DMS53 treated with DMSO at 0.1 percent for 48 hours (cell line): ENCODE measurements around the gene TMTC1.

ENCODE experiments used
- DNase-seq: peaks from one replicate; lab custom pipeline; 2025; ENCODE audit not compliant: unreplicated experiment; lab: John Stamatoyannopoulos, UW

The TMTC1 gene

GRCh38 chr12:29741342-29742241, 42.1 kb downstream of the TMTC1 start:
- DNase-seq = no peak

GRCh38 chr12:29739279-29739991, 44.3 kb downstream of the TMTC1 start:
- no peak for DNase-seq

- no peak for DNase-seq
These were observed 45.4 kb downstream of the TMTC1 start for GRCh38 chr12:29738365-29738764.

GRCh38 chr12:29737644-29738043, 46.1 kb downstream of the TMTC1 start:
- no peak for DNase-seq

GRCh38 chr12:29735604-29736003, 48.1 kb downstream of the TMTC1 start:
- DNase-seq = no peak

- no peak for DNase-seq
These were observed 49.0 kb downstream of the TMTC1 start for GRCh38 chr12:29734734-29735133.

- no peak for DNase-seq
These were observed 49.4 kb downstream of the TMTC1 start for GRCh38 chr12:29734305-29734704.

GRCh38 chr12:29733501-29733900, 50.2 kb downstream of the TMTC1 start:
- DNase-seq = no peak

GRCh38 chr12:29733060-29733459, 50.7 kb downstream of the TMTC1 start:
- DNase-seq = no peak

- no peak for DNase-seq
These were observed 51.1 kb downstream of the TMTC1 start for GRCh38 chr12:29732593-29732992.

- no peak for DNase-seq
These were observed 51.6 kb downstream of the TMTC1 start for GRCh38 chr12:29732191-29732590.

GRCh38 chr12:29731591-29731990, 52.2 kb downstream of the TMTC1 start:
- DNase-seq = no peak

- DNase-seq = no peak
These were observed 53.3 kb downstream of the TMTC1 start for GRCh38 chr12:29730481-29730880.

- DNase-seq = no peak
These were observed 55.7 kb downstream of the TMTC1 start for GRCh38 chr12:29728030-29728429.

- DNase-seq = no peak
These were observed 56.9 kb downstream of the TMTC1 start for GRCh38 chr12:29726741-29727348.

- DNase-seq = no peak
These were observed 57.4 kb downstream of the TMTC1 start for GRCh38 chr12:29726321-29726692.

GRCh38 chr12:29725587-29726320, 58.0 kb downstream of the TMTC1 start:
- DNase-seq = no peak

- DNase-seq = no peak
These were observed 61.6 kb downstream of the TMTC1 start for GRCh38 chr12:29722164-29722563.

- DNase-seq = no peak
These were observed 64.4 kb downstream of the TMTC1 start for GRCh38 chr12:29719381-29719780.

GRCh38 chr12:29717540-29718100, 66.1 kb downstream of the TMTC1 start:
- no peak for DNase-seq

- DNase-seq = no peak
These were observed 68.8 kb downstream of the TMTC1 start for GRCh38 chr12:29714966-29715365.
